Brain microvascular endothelial cell (primary cell): ENCODE measurements around the gene ARFIP1.

ENCODE experiments used
- DNase-seq: peaks from one replicate; pipeline ENCODE4 v3.0.0-alpha.2; 2020
- H3K27ac ChIP-seq: fragments of 250-450 bp; sonication (Bioruptor Pico); 2 replicates; pipeline ENCODE4 v1.5.1; 2020; ENCODE audit warnings: mild to moderate bottlenecking, moderate library complexity
- H3K27me3 ChIP-seq: fragments of 250-450 bp; sonication (Bioruptor Pico); replicated peaks from 2 replicates; pipeline ENCODE4 v1.5.1; 2020; ENCODE audit warnings: mild to moderate bottlenecking
- H3K36me3 ChIP-seq: fragments of 250-450 bp; sonication (Bioruptor Pico); replicated peaks from 2 replicates; pipeline ENCODE4 v1.5.1; 2020; ENCODE audit warnings: mild to moderate bottlenecking
- H3K4me3 ChIP-seq: 2 replicates; pipeline ENCODE4 v1.5.1; 2011; ENCODE audit warnings: low read depth, mild to moderate bottlenecking, control low read depth, low read length, moderate library complexity
- in situ Hi-C: cut with HindIII; loops from 2 replicates; pipeline ENCODE4 v1.10.0; 2017; ENCODE audit warnings: low sequenced_read_pairs, low pct_ligation_motif_present
- TF ChIP-seq, protein P1 (sequence below): IDR thresholded peaks from 2 replicates; pipeline ENCODE4 v1.5.1; 2011; ENCODE audit warnings: low read depth, mild to moderate bottlenecking, moderate library complexity, low read length, control low read depth, inconsistent platforms; ENCODE audit errors: missing control alignments

Gene ARFIP1

DNA sequence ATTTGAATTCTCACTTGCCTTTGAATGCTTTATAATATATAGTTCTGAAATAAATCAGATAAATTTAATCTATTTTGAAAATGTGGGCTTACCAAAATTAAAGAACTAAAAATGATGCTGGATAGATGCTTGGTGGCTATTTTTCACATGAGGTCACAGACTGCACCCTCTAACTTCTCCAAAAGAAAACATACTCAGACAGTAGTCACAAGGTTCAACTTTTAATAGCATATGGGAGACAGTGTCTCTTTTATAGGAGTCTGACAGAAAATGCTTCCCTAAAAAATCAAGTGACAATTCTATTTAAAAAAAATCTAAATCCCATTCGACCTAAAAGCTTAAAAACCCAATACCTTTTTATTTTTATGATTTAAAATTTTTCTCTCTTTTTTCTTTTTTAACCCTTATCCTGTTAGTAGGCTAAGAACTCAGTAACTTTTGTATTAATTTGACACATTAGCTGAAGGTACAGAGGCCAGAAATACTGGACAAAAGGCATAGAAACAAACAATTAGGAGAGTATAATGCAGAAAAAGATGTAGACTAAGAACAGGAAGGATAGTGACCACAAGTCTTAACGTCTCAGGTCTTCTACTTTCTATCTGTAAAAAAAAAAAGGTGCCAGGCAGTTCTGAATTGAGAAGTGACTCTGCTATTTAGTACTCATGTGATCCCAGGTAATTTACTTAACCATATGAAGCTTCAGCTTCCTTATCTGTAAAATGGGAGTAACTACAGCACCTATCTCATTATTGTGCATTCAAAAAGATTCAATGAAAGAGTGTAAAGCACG is 7.8 kb upstream of the ARFIP1 start:
- in situ Hi-C loops: no loop called here
- no peaks in the 10 kb centered on the region for H3K36me3 ChIP-seq
- no peak overlapping the region for H3K4me3 ChIP-seq
- TF ChIP-seq, protein P1, sequence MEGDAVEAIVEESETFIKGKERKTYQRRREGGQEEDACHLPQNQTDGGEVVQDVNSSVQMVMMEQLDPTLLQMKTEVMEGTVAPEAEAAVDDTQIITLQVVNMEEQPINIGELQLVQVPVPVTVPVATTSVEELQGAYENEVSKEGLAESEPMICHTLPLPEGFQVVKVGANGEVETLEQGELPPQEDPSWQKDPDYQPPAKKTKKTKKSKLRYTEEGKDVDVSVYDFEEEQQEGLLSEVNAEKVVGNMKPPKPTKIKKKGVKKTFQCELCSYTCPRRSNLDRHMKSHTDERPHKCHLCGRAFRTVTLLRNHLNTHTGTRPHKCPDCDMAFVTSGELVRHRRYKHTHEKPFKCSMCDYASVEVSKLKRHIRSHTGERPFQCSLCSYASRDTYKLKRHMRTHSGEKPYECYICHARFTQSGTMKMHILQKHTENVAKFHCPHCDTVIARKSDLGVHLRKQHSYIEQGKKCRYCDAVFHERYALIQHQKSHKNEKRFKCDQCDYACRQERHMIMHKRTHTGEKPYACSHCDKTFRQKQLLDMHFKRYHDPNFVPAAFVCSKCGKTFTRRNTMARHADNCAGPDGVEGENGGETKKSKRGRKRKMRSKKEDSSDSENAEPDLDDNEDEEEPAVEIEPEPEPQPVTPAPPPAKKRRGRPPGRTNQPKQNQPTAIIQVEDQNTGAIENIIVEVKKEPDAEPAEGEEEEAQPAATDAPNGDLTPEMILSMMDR: no peak
- H3K27ac ChIP-seq: no peak overlapping the region
- no peak for DNase-seq
- no peaks in the 10 kb centered on the region for H3K27me3 ChIP-seq

DNA sequence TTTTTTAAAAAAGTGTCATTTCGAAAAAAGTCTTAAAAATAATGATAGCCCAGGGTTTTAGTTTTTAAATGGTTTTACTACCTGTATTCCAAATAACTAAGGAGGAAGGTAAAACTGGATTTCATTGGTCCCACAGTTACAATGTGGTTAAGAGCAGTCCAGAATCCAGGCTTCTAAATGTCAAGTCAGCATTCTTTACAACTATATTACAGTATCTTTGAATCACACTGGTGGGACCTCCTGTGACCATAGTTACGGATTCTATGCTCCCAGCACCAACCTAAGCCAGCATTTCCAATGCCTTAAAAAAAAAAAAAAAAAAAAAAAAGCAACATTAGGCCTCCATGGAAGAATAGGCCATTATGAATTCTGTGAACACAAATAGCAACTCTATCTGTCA is 6.4 kb upstream of the ARFIP1 start:
- H3K36me3 ChIP-seq: no peaks in the 10 kb centered on the region
- in situ Hi-C loops: no loop called here
- H3K27me3 ChIP-seq: no peaks in the 10 kb centered on the region
- no peak overlapping the region for H3K4me3 ChIP-seq
- no peak overlapping the region for H3K27ac ChIP-seq
- no peak for DNase-seq
- TF ChIP-seq, protein P1: no peak

DNA sequence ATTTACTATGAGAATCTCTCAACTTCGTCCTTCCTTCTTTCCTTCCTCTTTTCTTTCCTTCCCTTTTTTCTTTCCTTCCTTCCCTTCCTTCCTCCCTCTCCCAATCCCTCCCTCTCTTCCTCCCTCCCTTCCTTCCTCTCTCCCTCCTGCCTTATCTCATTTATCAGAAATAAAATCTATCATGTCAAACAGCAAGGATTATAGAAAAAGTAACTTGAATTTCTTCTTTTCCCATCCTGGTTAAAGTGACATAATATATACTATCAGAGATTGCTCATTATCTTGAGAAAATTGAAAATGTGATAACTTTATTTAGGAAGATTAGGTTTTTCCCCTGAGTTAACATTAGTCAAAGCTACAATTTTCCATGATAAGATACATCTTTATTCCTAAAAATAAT is 5.8 kb upstream of the ARFIP1 start:
- no peak overlapping the region for H3K27ac ChIP-seq
- H3K27me3 ChIP-seq: no peaks in the 10 kb centered on the region
- no peak for DNase-seq
- TF ChIP-seq, protein P1: no peak
- no peak overlapping the region for H3K4me3 ChIP-seq
- H3K36me3 ChIP-seq: no peaks in the 10 kb centered on the region
- in situ Hi-C loops: no loop called here

DNA sequence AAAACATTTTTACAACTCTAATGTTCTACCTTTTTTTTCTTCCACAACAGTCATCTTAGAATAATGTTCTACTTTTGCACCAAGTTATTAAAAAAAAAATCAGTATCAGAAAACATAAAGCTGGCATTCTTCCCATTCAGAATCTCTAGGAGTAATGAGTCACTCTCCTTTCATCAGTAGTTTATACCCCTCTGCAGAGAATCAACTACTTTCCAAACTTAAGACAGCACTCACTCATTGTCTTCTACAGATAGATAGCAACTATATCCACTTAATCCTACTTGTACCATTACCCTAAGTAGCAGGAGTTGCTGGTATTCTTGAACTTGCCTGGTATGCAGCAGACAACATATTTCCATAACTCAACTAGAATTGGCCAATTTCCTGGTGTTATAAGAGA is 3.4 kb upstream of the ARFIP1 start:
- no peak overlapping the region for H3K27ac ChIP-seq
- in situ Hi-C loops: no loop called here
- DNase-seq: peak; percentile 1
- H3K27me3 ChIP-seq: no peaks in the 10 kb centered on the region
- no peak overlapping the region for H3K4me3 ChIP-seq
- no peaks in the 10 kb centered on the region for H3K36me3 ChIP-seq
- TF ChIP-seq, protein P1: no peak

DNA sequence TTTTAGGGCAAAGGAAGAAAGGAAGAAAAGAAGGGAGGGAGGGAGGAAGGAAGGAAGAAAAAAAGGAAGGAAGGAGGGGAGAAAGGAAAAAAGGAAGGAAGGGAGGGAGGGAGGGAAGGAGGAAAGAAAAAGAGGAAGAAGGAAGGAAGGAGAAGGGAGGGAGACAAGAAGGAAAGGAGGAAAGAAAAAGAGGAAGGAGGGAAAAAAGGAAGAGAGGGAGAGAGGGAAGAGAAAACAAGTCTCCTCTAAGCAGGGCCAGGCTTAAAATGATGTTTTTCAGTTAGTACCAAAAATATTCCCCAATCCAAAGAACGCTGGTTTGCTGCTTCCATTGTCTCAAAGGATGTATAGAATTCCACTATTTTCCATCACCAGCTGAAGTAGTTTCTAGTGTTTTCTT is 2.3 kb upstream of the ARFIP1 start:
- Histone ChIP-seq H3K36me3 (no peaks in the 10 kb centered on the region), H3K27me3 (no peaks in the 10 kb centered on the region), H3K4me3 (no peak overlapping the region), H3K27ac (no peak overlapping the region)
- in situ Hi-C loops: no loop called here
- no peak for DNase-seq
- TF ChIP-seq, protein P1: no peak
